GM23338 (cell line): ENCODE data around the gene HECTD3. TPM values are rescaled to one million over a fixed set of nuclear protein-coding genes. Genes with fewer than 3 reads are reported as not detected.

Experiments used
- ATAC-seq: fragments of 200-7000 bp; cut with Tn5 transposase; 3 replicates; pipeline ENCODE4 v1.9.1; 2020
- DNase-seq: peaks from one replicate; pipeline ENCODE4 v3.0.0-alpha.2; 2015; ENCODE audit warnings: low spot score
- H2AFZ ChIP-seq: fragments of 200-600 bp; sonication (generic); 2 replicates; pipeline ENCODE4 v1.8.0; 2016; ENCODE audit warnings: antibody characterized with exemption, mild to moderate bottlenecking, moderate library complexity
- H3F3A ChIP-seq: fragments of 200-600 bp; sonication (generic); replicated peaks from 2 replicates; pipeline ENCODE4 v1.8.0; 2017; ENCODE audit warnings: antibody characterized with exemption, mixed run types, low read depth
- H3K27ac ChIP-seq: fragments of 200-600 bp; sonication (generic); 2 replicates; pipeline ENCODE4 v1.6.1; 2016; ENCODE audit warnings: low read depth
- H3K27me3 ChIP-seq: fragments of 200-600 bp; sonication (generic); 2 replicates; pipeline ENCODE4 v1.8.0; 2016; ENCODE audit warnings: mild to moderate bottlenecking, mixed run types, moderate library complexity; ENCODE audit not compliant: insufficient read depth
- H3K36me3 ChIP-seq: fragments of 200-600 bp; sonication (generic); 2 replicates; pipeline ENCODE4 v1.8.0; 2016; ENCODE audit warnings: mild to moderate bottlenecking; ENCODE audit not compliant: insufficient read depth
- H3K4me1 ChIP-seq: fragments of 200-600 bp; sonication (generic); 2 replicates; pipeline ENCODE4 v1.8.0; 2016; ENCODE audit warnings: mild to moderate bottlenecking, moderate library complexity; ENCODE audit not compliant: insufficient read depth
- H3K4me2 ChIP-seq: fragments of 200-600 bp; sonication (generic); 2 replicates; pipeline ENCODE4 v1.7.1; 2017; ENCODE audit warnings: mixed run types
- H3K4me3 ChIP-seq: fragments of 200-600 bp; sonication (generic); 2 replicates; pipeline ENCODE4 v1.6.1; 2016; ENCODE audit warnings: mixed run types
- H3K79me2 ChIP-seq: fragments of 200-600 bp; sonication (generic); replicated peaks from 2 replicates; pipeline ENCODE4 v1.8.0; 2017; ENCODE audit warnings: mild to moderate bottlenecking; ENCODE audit not compliant: insufficient read depth
- H3K9me2 ChIP-seq: fragments of 200-600 bp; sonication (generic); 2 replicates; pipeline ENCODE4 v1.8.0; 2017; ENCODE audit not compliant: insufficient read depth
- H4K20me1 ChIP-seq: fragments of 200-600 bp; sonication (generic); replicated peaks from 2 replicates; pipeline ENCODE4 v1.8.0; 2017; ENCODE audit warnings: mild to moderate bottlenecking; ENCODE audit not compliant: insufficient read depth
- H3K27ac Mint-ChIP-seq: 2 replicates; pipeline ENCODE4 v1.8.0; 2020; ENCODE audit warnings: inconsistent platforms, mild to moderate bottlenecking, moderate library complexity, mixed read lengths
- H3K27me3 Mint-ChIP-seq: 3 replicates; pipeline ENCODE4 v1.8.0; 2022; ENCODE audit warnings: low read depth, mild to moderate bottlenecking, moderate library complexity, mixed read lengths, inconsistent platforms; ENCODE audit not compliant: insufficient read depth, poor library complexity
- H3K36me3 Mint-ChIP-seq: 3 replicates; pipeline ENCODE4 v1.8.0; 2021; ENCODE audit warnings: low read depth, mild to moderate bottlenecking, inconsistent platforms, moderate library complexity, mixed read lengths
- H3K4me1 Mint-ChIP-seq: 3 replicates; pipeline ENCODE4 v1.8.0; 2020; ENCODE audit warnings: mild to moderate bottlenecking, inconsistent platforms, mixed read lengths
- H3K4me3 Mint-ChIP-seq: 3 replicates; pipeline ENCODE4 v1.8.0; 2021; ENCODE audit warnings: moderate library complexity, mild to moderate bottlenecking, inconsistent platforms, mixed read lengths
- H3K9me3 Mint-ChIP-seq: 3 replicates; pipeline ENCODE4 v1.8.0; 2020; ENCODE audit warnings: moderate library complexity, mild to moderate bottlenecking, inconsistent platforms, mixed read lengths
- CREB1 ChIP-seq: fragments of 250-450 bp; sonication (Bioruptor Pico); IDR thresholded peaks from 2 replicates; pipeline ENCODE4 v1.5.0; 2020; ENCODE audit warnings: low read depth, mild to moderate bottlenecking, moderate library complexity
- CTCF ChIP-seq, 2 experiments: fragments of 200-600 bp in 1 of 2; sonication (generic) in 1 of 2; conservative IDR thresholded peaks; 2 replicates each; pipeline versions ENCODE4 v1.5.1 to v1.6.1; 2016 to 2017; ENCODE audit warnings: antibody characterized with exemption in 2 of 2, low read depth in 2 of 2, mild to moderate bottlenecking in 2 of 2, moderate library complexity in 1 of 2
- ETS1 ChIP-seq: IDR thresholded peaks from 2 replicates; pipeline ENCODE4 v1.6.1; 2016; ENCODE audit warnings: antibody characterized with exemption
- EZH2 ChIP-seq: fragments of 200-600 bp; sonication (generic); IDR thresholded peaks from one replicate; pipeline ENCODE4 v1.8.0; 2017; ENCODE audit warnings: antibody characterized with exemption, mild to moderate bottlenecking, low read depth; ENCODE audit not compliant: unreplicated experiment
- EZH2phosphoT487 ChIP-seq: fragments of 200-600 bp; sonication (generic); IDR thresholded peaks from one replicate; pipeline ENCODE4 v1.8.1; 2018; ENCODE audit warnings: antibody characterized with exemption; ENCODE audit not compliant: unreplicated experiment
- JUNB ChIP-seq: IDR thresholded peaks from one replicate; pipeline ENCODE4 v1.6.1; 2016; ENCODE audit warnings: antibody characterized with exemption; ENCODE audit not compliant: unreplicated experiment
- NANOG ChIP-seq: IDR thresholded peaks from 2 replicates; pipeline ENCODE4 v1.6.1; 2016; ENCODE audit warnings: antibody characterized with exemption, borderline replicate concordance
- POLR2AphosphoS5 ChIP-seq: IDR thresholded peaks from 2 replicates; pipeline ENCODE4 v1.6.1; 2016; ENCODE audit warnings: antibody characterized with exemption, low read depth
- REST ChIP-seq: IDR thresholded peaks from one replicate; pipeline ENCODE4 v1.6.1; 2018; ENCODE audit warnings: antibody characterized with exemption; ENCODE audit not compliant: unreplicated experiment
- STAT1 ChIP-seq: IDR thresholded peaks from one replicate; pipeline ENCODE4 v1.6.1; 2016; ENCODE audit warnings: antibody characterized with exemption; ENCODE audit not compliant: unreplicated experiment
- ZNF114 ChIP-seq: fragments of 250-450 bp; sonication (Bioruptor Pico); IDR thresholded peaks from 2 replicates; pipeline ENCODE4 v1.5.0; 2020; ENCODE audit warnings: mild to moderate bottlenecking, moderate library complexity
- ZNF331 ChIP-seq: fragments of 250-450 bp; sonication (Bioruptor Pico); IDR thresholded peaks from 2 replicates; pipeline ENCODE4 v1.5.0; 2020; ENCODE audit warnings: low read depth, mild to moderate bottlenecking, moderate library complexity
- ZNF462 ChIP-seq: fragments of 250-450 bp; sonication (Bioruptor Pico); IDR thresholded peaks from 2 replicates; pipeline ENCODE4 v1.5.0; 2020; ENCODE audit warnings: mild to moderate bottlenecking, moderate library complexity
- polyA plus RNA-seq: library from polyadenylated mRNA; unstranded; fragments of >200 nt; fragmentation: Nextera tagmentation; extraction: Ambion mirVana; gene quantifications from 2 replicates; pipeline ENCODE4 v1.2.1, GENCODE V29; 2016
- total RNA-seq: library from RNA; depleted of rRNA; stranded (reverse); fragments of >200 nt; shearing (Covaris generic); gene quantifications from 2 replicates; pipeline ENCODE4 v1.2.3, GENCODE V29; 2014

The HECTD3 gene
- total and polyA plus RNA-seq, 2 experiments from 2014 or later: 13.1 to 31.4 TPM

- Mint-ChIP-seq H3K9me3 (no peaks in the 10 kb centered on the region), H3K27ac (no peak overlapping the region), H3K4me3 (no peak overlapping the region), H3K36me3 (no peaks in the 10 kb centered on the region), H3K4me1 (no peaks in the 10 kb centered on the region), H3K27me3 (peaks cover 3% of the 10 kb centered on the region)
- no peak overlapping the region for H3K4me3 ChIP-seq
- H3K9me2 ChIP-seq: no peaks in the 10 kb centered on the region
- no peaks in the 10 kb centered on the region for H3K4me1 ChIP-seq
- no peak for ATAC-seq
- H3K27ac ChIP-seq: no peak overlapping the region
- no peaks in the 10 kb centered on the region for H3F3A ChIP-seq
- no peaks in the 10 kb centered on the region for H3K79me2 ChIP-seq
- H3K4me2 ChIP-seq: no peak overlapping the region
- no peaks in the 10 kb centered on the region for H3K27me3 ChIP-seq
- H2AFZ ChIP-seq: no peak overlapping the region
- no peaks in the 10 kb centered on the region for H4K20me1 ChIP-seq
- no peak for DNase-seq
- H3K36me3 ChIP-seq: no peaks in the 10 kb centered on the region
- TF ChIP-seq POLR2AphosphoS5 (no peak), ETS1 (no peak), ZNF114 (CRISPR knock-in tag) (no peak), CTCF (conservative IDR thresholded peaks at IDR 0.05; ENCODE audit: low read depth in 2 of 2) (no peak), ZNF462 (CRISPR knock-in tag) (no peak), EZH2 (no peak), JUNB (no peak), NANOG (no peak), EZH2phosphoT487 (no peak), ZNF331 (CRISPR knock-in tag) (no peak), CREB1 (CRISPR knock-in tag) (no peak), REST (no peak), STAT1 (no peak)
These were observed 21.7 kb upstream of the HECTD3 start for GRCh38 chr1:45032837-45033236.
